NCI-H1436 treated with DMSO at 0.1 percent for 48 hours (cell line): ENCODE results near the gene ZDHHC21.

Experiments
- DNase-seq: peaks from one replicate; lab custom pipeline; 2025; lab: John Stamatoyannopoulos, UW

ZDHHC21 gene

GRCh38 chr9:14616188-14616982, 76.8 kb downstream of the ZDHHC21 start:
- DNase-seq, result peak; percentile 60

GRCh38 chr9:14608540-14608939, 84.7 kb downstream of the ZDHHC21 start:
- DNase-seq, result peak; percentile 78

- DNase-seq, result no peak
Measured at GRCh38 chr9:14597171-14597799, 95.9 kb downstream of the ZDHHC21 start.

- DNase-seq, result no peak
Measured at GRCh38 chr9:14593406-14593805, 99.8 kb downstream of the ZDHHC21 start.

- DNase-seq, result no peak
Measured at GRCh38 chr9:14591411-14591810, 101.8 kb downstream of the ZDHHC21 start.

GRCh38 chr9:14585730-14586473, 107.3 kb downstream of the ZDHHC21 start:
- DNase-seq, result no peak

- no peak for DNase-seq
Measured at GRCh38 chr9:14584571-14584970, 108.7 kb downstream of the ZDHHC21 start.

GRCh38 chr9:14578030-14578429, 115.2 kb downstream of the ZDHHC21 start:
- no peak for DNase-seq

- no peak for DNase-seq
Measured at GRCh38 chr9:14574173-14574572, 119.1 kb downstream of the ZDHHC21 start.

- no peak for DNase-seq
Measured at GRCh38 chr9:14573319-14573718, 119.9 kb downstream of the ZDHHC21 start.

- no peak for DNase-seq
Measured at GRCh38 chr9:14565352-14566016, 127.7 kb downstream of the ZDHHC21 start.

- DNase-seq, result peak; percentile 61
Measured at GRCh38 chr9:14563902-14564624, 129.2 kb downstream of the ZDHHC21 start.

GRCh38 chr9:14561929-14562405, 131.3 kb downstream of the ZDHHC21 start:
- DNase-seq, result no peak
